K562 (cell line): ENCODE data around the gene YJEFN3. TPM values are rescaled to one million over a fixed set of nuclear protein-coding genes. Genes with fewer than 3 reads are reported as not detected.

Experiments
- ATAC-seq: fragments of 200-7000 bp; cut with Tn5 transposase; 3 replicates; pipeline ENCODE4 v1.9.1; 2020; ENCODE audit warnings: moderate library complexity
- BruUV-seq: library from RNA; stranded (reverse); fragments of 400-500 nt; replicated peaks from 2 replicates; lab custom pipeline; 2021; lab: Mats Ljungman, UMichigan
- CTCF ChIA-PET: fragments of 300-600 bp; formaldehyde crosslinking; extraction: SDS; loops from one replicate; lab custom pipeline; 2021; ENCODE audit warnings: low intra/inter-chr PET ratio; lab: Yijun Ruan, JAX
- POLR2A ChIA-PET: fragments of 300-600, 350-650 bp; sonication (Branson Sonifier 250); formaldehyde crosslinking; extraction: SDS; loops from one replicate; lab custom pipeline; 2021; ENCODE audit warnings: antibody characterized with exemption, inconsistent platforms; lab: Yijun Ruan, JAX
- DNase-seq, 4 experiments: peaks; one replicate each; pipeline versions ENCODE4 v3.0.0 to v3.0.0-alpha.2; 2011 to 2018; ENCODE audit warnings: low spot score in 3 of 4, mixed read lengths in 3 of 4; ENCODE audit errors: extremely low read depth in 1 of 4
- FAIRE-seq: peaks from 2 replicates; lab custom pipeline; 2011; peaks lifted over from hg19 to GRCh38; lab: Jason Lieb, UNC
- H2AFZ ChIP-seq: 2 replicates; pipeline ENCODE4 v1.6.0; 2011; ENCODE audit warnings: low read depth, low read length, control low read depth, inconsistent platforms
- H3K27ac ChIP-seq: fragments of 200-600 bp; 3 replicates; pipeline ENCODE4 v1.8.0; 2011; ENCODE audit warnings: low read depth, mild to moderate bottlenecking, control low read depth, inconsistent platforms, low read length, moderate library complexity, mixed read lengths; ENCODE audit errors: extremely low read depth
- H3K27me3 ChIP-seq, 2 experiments: fragments of 300-600 bp in 1 of 2; 2 replicates in 1 of 2; 3 replicates in 1 of 2; pipeline versions ENCODE4 v1.6.0 to v1.8.0; 2011; ENCODE audit warnings: inconsistent platforms in 2 of 2, low read length in 2 of 2, mild to moderate bottlenecking in 1 of 2, mixed read lengths in 1 of 2, moderate library complexity in 1 of 2; ENCODE audit not compliant: control insufficient read depth in 2 of 2, insufficient read depth in 2 of 2
- H3K36me3 ChIP-seq: fragments of 300-600 bp; 3 replicates; pipeline ENCODE4 v1.8.0; 2011; ENCODE audit warnings: mild to moderate bottlenecking, low read length, inconsistent platforms; ENCODE audit not compliant: control insufficient read depth, insufficient read depth
- H3K4me1 ChIP-seq, 2 experiments: fragments of 200-600 bp in 1 of 2; replicated peaks in 1 of 2; 2 replicates in 1 of 2; 3 replicates in 1 of 2; pipeline versions ENCODE4 v1.5.1 to v1.8.0; 2011; ENCODE audit warnings: inconsistent platforms in 2 of 2, low read length in 2 of 2, mild to moderate bottlenecking in 1 of 2, mixed read lengths in 1 of 2, moderate library complexity in 1 of 2; ENCODE audit not compliant: control insufficient read depth in 2 of 2, insufficient read depth in 2 of 2
- H3K4me2 ChIP-seq: 2 replicates; pipeline ENCODE4 v1.6.1; 2011; ENCODE audit warnings: low read length, control low read depth, inconsistent platforms, mixed read lengths; ENCODE audit not compliant: insufficient read depth
- H3K4me3 ChIP-seq: fragments of 200-600 bp; sonication (generic), shearing (Covaris generic); 2 replicates; pipeline ENCODE4 v1.5.1; 2016; ENCODE audit warnings: control low read depth, inconsistent platforms
- H3K79me2 ChIP-seq: fragments of 200-600 bp; 3 replicates; pipeline ENCODE4 v1.8.0; 2011; ENCODE audit warnings: low read length, inconsistent platforms; ENCODE audit not compliant: control insufficient read depth, insufficient read depth
- H3K9ac ChIP-seq, 2 experiments: 2 replicates each; pipeline versions ENCODE4 v1.6.0 to v1.6.1; 2011; ENCODE audit warnings: low read depth in 2 of 2, low read length in 2 of 2, control low read depth in 1 of 2, inconsistent platforms in 1 of 2, mild to moderate bottlenecking in 1 of 2, mixed read lengths in 1 of 2; ENCODE audit not compliant: insufficient read depth in 1 of 2
- H3K9me1 ChIP-seq: one replicate; pipeline ENCODE4 v1.6.0; 2011; ENCODE audit warnings: inconsistent platforms, mild to moderate bottlenecking, low read length, moderate library complexity; ENCODE audit not compliant: control insufficient read depth, insufficient read depth
- H3K9me3 ChIP-seq: replicated peaks from 2 replicates; pipeline ENCODE4 v1.5.1; 2011; ENCODE audit warnings: low read depth, low read length, inconsistent platforms; ENCODE audit not compliant: control insufficient read depth, insufficient read depth
- H4K20me1 ChIP-seq: replicated peaks from 2 replicates; pipeline ENCODE4 v1.6.1; 2011; ENCODE audit warnings: low read length, inconsistent platforms, mixed read lengths; ENCODE audit not compliant: control insufficient read depth, insufficient read depth
- CBX3 ChIP-seq, 2 experiments: IDR thresholded peaks; 1 replicate in 1 of 2; 2 replicates in 1 of 2; pipeline ENCODE4 v1.6.1; 2012; ENCODE audit warnings: inconsistent platforms in 2 of 2, low read length in 2 of 2, borderline replicate concordance in 1 of 2, control low read depth in 1 of 2
- CEBPG ChIP-seq, 3 experiments: fragments of 200-800 bp in 1 of 3; sonication (Bioruptor generic) in 1 of 3; sonication (generic) in 1 of 3; formaldehyde crosslinking in 1 of 3; IDR thresholded peaks in 2 of 3; conservative IDR thresholded peaks in 1 of 3; 2 replicates each; pipeline versions ENCODE4 v1.6.1 to v1.8.0; 2016 to 2022; ENCODE audit warnings: missing compliant biosample characterization in 2 of 3, missing genetic modification characterization in 2 of 3, mild to moderate bottlenecking in 1 of 3, missing genetic modification reagents in 1 of 3
- KLF13 ChIP-seq: fragments of 450-650 bp; IDR thresholded peaks from 2 replicates; pipeline ENCODE4 v1.6.1; 2016; ENCODE audit warnings: missing genetic modification characterization, low read depth, mild to moderate bottlenecking, missing compliant biosample characterization, moderate library complexity, borderline replicate concordance
- PCBP1 ChIP-seq: fragments of 200-400 bp; formaldehyde crosslinking; IDR thresholded peaks from 2 replicates; pipeline ENCODE4 v1.6.1; 2018; ENCODE audit warnings: mild to moderate bottlenecking, low read depth, low read length; ENCODE audit not compliant: poor library complexity, severe bottlenecking
- SLC30A9 ChIP-seq: fragments of 250-450 bp; sonication (Bioruptor Pico); IDR thresholded peaks from 2 replicates; pipeline ENCODE4 v1.8.0; 2022; ENCODE audit warnings: mild to moderate bottlenecking, moderate library complexity
- SRSF7 ChIP-seq: fragments of 200-400 bp; formaldehyde crosslinking; optimal IDR thresholded peaks from 2 replicates; pipeline ENCODE3; 2017; ENCODE audit warnings: mild to moderate bottlenecking, low read depth, low read length
- ZNF121 ChIP-seq: sonication (generic); formaldehyde crosslinking; conservative IDR thresholded peaks from 2 replicates; pipeline ENCODE4 v1.8.0; 2022; ENCODE audit warnings: missing genetic modification reagents
- ZNF695 ChIP-seq: fragments of 450-650 bp; formaldehyde crosslinking; IDR thresholded peaks from 2 replicates; pipeline ENCODE4 v1.4.0; 2020; ENCODE audit warnings: mild to moderate bottlenecking, moderate library complexity
- WGBS: fragments of 100-300 bp; shearing (Covaris generic); methylation state at CpG from one replicate; pipeline ENCODE4 v1.1.6; 2016; ENCODE audit warnings: low coverage, mixed read lengths; ENCODE audit not compliant: insufficient coverage; ENCODE audit errors: missing lambda C conversion rate; 5-methylcytosine and 5-hydroxymethylcytosine counted together
- in situ Hi-C: fragments of 300-500 bp; cut with MboI; formaldehyde crosslinking; loops from 4 replicates; pipeline ENCODE4 v1.15.0; 2018; ENCODE audit warnings: inconsistent platforms, mixed read lengths
- intact Hi-C: fragments of 100-400 bp; cut with micrococcal nuclease; formaldehyde crosslinking; loops from 2 replicates; pipeline ENCODE4 v1.14.2; 2022
- polyA plus RNA-seq, 8 experiments: library from polyadenylated mRNA; depleted of rRNA in 4 of 8; stranded (reverse) in 5 of 8; unstranded in 3 of 8; fragments of >200 nt; fragmentation: Nextera tagmentation in 2 of 8; fragmentation: Illumina TruSeq in 1 of 8; extraction: Ambion mirVana in 2 of 8; extraction: Trizol in 1 of 8; gene quantifications; 2 replicates each; pipeline versions ENCODE4 v1.2.1 to v1.2.3, GENCODE V29; 2011 to 2014; ENCODE audit warnings: inconsistent platforms in 1 of 8, missing spikeins in 1 of 8
- total RNA-seq, 7 experiments: library from RNA; depleted of rRNA in 6 of 7; stranded (reverse); fragments of >200 nt in 6 of 7; fragmentation: Illumina TruSeq in 2 of 7; extraction: Trizol in 2 of 7; gene quantifications; 2 replicates each; pipeline versions ENCODE4 v1.2.1 to v1.2.3, GENCODE V29; 2011 to 2021; ENCODE audit warnings: low replicate concordance in 1 of 7
- TF ChIP-seq, protein P1 (sequence below): fragments of 450-650 bp; IDR thresholded peaks from 2 replicates; pipeline ENCODE4 v1.6.1; 2016; ENCODE audit warnings: low read depth, mild to moderate bottlenecking, moderate library complexity

Gene YJEFN3
- total and polyA plus RNA-seq, 9 of the 15 experiments (the other 6 are each of a cell fraction or from before 2014, with no cell fraction given), result 0.04 to 5.8 (median 1.3) TPM; not detected in 1

- no peak for TF ChIP-seq CEBPG (CRISPR knock-in tag; IDR thresholded peaks at IDR 0.05)
- TF ChIP-seq CEBPG (tag; conservative IDR thresholded peaks at IDR 0.05 in 1 of 2, IDR thresholded peaks at IDR 0.05 in 1 of 2), result no peak
- no peak for TF ChIP-seq SRSF7
- TF ChIP-seq KLF13 (tag), result no peak
- TF ChIP-seq ZNF695, result no peak
- TF ChIP-seq SLC30A9 (CRISPR knock-in tag), result no peak
- no peak for TF ChIP-seq CBX3 (IDR thresholded peaks at IDR 0.05; ENCODE audit: borderline replicate concordance in 1 of 2, low read length in 2 of 2)
- TF ChIP-seq, all 486 proteins: peak for 2
Measured at GRCh38 chr19:19520989-19521388, 7.7 kb upstream of the YJEFN3 start (continued).

- H2AFZ ChIP-seq, result no peak overlapping the region
- no TSS peak for BruUV-seq
- H3K79me2 ChIP-seq, result peaks cover 68% of the 10 kb centered on the region
- ATAC-seq (no peak), FAIRE-seq (no peak), DNase-seq (no peak)
- H3K9me3 ChIP-seq, result no peaks in the 10 kb centered on the region
- intact Hi-C loops, result no loop called here
- H3K4me2 ChIP-seq, result no peak overlapping the region
- POLR2A ChIA-PET, result interaction anchor here (0.7 kb wide), 1 partner anchor 17 kb away, joined by 3 read pairs; no protein-coding TSS in a partner anchor
- H3K4me1 ChIP-seq, result peaks cover 0 to 33% of the 10 kb centered on the region in 2 experiments; a peak in 3 of 5 replicates
- CTCF ChIA-PET, result no interaction called here
- no peak overlapping the region for H3K4me3 ChIP-seq
- no peaks in the 10 kb centered on the region for H3K27me3 ChIP-seq
- in situ Hi-C loops, result no loop called here
- no peak overlapping the region for H3K27ac ChIP-seq
- H3K9me1 ChIP-seq, result peaks cover 5% of the 10 kb centered on the region
- TF ChIP-seq, protein P1, sequence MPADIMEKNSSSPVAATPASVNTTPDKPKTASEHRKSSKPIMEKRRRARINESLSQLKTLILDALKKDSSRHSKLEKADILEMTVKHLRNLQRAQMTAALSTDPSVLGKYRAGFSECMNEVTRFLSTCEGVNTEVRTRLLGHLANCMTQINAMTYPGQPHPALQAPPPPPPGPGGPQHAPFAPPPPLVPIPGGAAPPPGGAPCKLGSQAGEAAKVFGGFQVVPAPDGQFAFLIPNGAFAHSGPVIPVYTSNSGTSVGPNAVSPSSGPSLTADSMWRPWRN, result no peak
- no peak for TF ChIP-seq PCBP1
- TF ChIP-seq ZNF121 (CRISPR knock-in tag), result peak; percentile 43; the same call in 1 of the 2 replicates
- H3K36me3 ChIP-seq, result peaks cover 76% of the 10 kb centered on the region
- H4K20me1 ChIP-seq, result peaks cover 6% of the 10 kb centered on the region; the same call in 1 of the 2 replicates
- 91% methylated on average over 3 of the region's 3 CpGs for WGBS
- no peak overlapping the region for H3K9ac ChIP-seq
Measured at GRCh38 chr19:19523177-19523576, 5.5 kb upstream of the YJEFN3 start.
